GM19025 (cell line): ENCODE data around the gene SOX8.

Experiments
- ATAC-seq: cut with Tn5 transposase; IDR thresholded peaks from one replicate; pipeline ENCODE4 v1.9.1; 2021; ENCODE audit warnings: mild to moderate bottlenecking, low read depth, moderate library complexity; ENCODE audit not compliant: unreplicated experiment

SOX8 gene

DNA sequence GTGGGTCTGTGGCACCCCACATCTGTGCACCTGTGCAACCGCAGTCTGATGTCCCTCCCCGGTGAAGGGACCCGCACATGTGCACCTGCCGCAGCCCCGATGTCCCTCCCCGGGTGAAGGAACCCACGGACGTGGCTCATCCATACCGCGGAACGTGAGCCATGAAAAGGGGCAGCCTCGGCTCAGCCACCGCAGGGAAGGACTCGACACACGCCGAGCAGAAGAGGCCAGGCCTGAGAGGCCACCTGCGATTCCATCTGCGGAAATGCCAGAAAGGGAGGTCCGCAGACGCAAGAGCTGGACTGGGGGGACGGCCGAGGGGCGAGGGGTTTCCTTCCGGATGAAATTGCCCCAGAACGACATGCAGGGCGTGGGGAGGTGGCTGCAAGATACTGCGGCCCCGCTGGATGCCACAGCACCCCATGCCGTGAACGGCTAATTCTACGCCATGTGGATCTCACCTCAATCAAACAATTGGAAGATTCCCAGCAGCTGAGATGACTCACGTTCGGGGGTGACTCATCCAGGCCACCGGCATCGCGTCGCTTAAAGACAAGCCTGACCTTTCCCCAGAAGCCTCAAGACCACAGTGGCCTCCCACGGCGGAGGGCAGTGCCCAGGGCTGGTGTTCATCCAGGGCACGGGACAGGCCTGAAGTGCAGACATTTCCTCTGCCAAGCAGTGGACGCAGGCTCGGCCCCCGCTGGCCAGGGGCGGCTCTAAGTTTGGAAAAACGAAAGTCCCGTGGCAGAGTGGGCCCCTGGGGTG lies 21.0 kb downstream of the SOX8 start:
- ATAC-seq = no peak

DNA sequence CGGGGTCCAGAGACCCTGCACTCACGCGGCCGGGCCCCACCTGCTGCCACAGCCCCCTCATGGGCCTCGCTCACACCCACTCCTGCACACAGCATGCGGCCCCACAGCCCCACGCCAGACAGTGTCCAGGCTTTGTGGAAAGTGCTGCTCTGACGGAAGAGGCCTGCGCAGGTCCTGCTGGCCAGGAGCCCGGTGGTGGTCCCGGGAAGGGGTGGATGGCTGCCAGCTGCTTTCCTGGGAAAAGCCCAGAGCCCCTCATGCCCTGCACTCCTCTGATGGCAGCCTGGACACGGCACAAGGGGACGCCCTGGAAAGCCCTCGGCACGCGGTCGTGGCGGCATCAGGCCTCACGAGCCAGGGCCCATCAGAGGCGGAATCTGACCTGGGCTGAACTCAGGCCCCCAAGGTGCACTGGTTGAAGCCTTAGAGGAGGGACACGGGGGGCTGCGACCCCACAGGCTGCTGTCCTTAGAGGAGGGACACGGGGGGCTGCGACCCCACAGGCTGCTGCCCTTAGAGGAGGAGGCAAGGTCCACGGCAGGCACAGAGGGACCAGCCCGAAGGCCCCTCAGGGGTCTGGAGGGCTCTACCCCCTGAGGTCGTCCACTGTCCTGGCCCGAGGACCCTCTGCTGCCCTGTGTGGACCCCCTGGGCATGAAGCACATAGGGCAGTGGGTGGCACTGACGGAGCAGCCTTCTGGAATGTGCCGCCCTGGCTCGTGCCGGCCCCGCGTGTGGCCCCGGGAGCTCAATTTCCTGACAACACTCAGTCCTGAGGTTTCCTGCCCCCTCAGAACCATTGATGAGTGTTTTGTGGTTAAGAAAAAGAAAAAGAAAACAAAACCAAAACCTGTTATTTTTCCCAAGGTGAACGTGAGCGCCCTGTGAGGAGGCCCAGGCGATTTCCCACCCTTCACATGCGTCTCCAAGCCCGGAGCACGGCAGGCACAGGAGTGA lies 22.1 kb downstream of the SOX8 start:
- no peak for ATAC-seq

DNA sequence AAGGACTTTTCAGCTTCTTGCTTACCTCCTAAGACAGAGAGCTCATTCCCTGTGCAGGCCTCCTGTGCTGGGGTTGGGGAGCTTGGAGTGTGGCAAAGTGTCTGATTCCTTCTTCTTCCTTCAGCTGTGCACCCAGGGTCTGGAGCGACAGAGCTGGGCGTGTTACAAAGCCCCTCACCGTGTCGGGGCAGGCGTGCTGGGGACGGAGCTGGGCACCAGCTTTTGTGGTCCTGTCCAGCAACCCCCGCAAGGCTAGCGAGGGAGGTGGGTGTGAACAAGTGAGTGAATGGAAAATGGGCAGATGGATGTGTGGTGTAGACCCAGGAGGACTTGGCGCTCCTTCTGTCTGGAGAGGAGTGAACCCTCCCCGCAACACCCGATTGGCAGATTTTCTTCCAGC lies 23.7 kb downstream of the SOX8 start:
- ATAC-seq = no peak

DNA sequence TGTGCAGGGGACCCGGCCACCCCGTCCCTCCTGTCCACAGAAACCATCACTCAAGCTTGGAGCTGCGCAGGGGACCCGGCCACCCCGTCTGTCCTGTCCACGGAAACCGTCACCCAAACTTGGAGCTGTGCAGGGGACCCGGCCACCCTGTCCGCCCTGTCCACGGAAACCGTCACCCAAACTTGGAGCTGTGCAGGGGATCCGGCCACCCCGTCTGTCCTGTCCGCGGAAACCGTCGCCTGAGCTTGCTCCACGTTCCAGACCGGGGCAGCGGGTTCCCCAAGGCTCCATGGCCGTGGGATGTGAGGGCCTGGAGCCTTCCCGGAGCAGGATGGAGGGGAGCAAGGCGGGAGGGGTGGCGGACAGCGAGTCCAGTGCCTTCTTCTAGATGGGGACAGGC lies 25.2 kb downstream of the SOX8 start:
- no peak for ATAC-seq

- ATAC-seq = no peak
Observed at GRCh38 chr16:1007284-1007850, 25.8 kb downstream of the SOX8 start.

DNA sequence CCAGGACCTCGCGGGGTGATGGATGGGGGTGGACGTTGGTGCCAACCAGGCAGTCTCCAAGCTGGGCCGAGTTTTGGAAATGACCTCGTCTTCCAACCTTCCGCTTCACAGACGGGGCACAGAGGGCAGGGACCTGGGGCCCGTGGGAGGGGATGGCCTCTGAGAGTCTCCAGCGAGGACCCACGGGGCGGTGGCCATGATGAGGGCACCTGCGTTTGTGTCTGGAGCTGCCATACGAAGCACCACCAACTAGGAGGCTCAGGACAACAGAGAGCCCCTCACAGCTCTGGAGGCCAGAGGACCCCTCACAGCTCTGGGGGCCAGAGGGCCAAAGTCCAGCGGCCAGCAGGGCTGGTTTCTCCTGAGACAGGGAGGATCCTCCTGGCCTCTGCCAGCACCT lies 26.5 kb downstream of the SOX8 start:
- no peak for ATAC-seq

GRCh38 chr16:1009358-1010150 lies 28.0 kb downstream of the SOX8 start:
- ATAC-seq = no peak

GRCh38 chr16:1010251-1010650 lies 28.7 kb downstream of the SOX8 start:
- no peak for ATAC-seq

- ATAC-seq = no peak
Observed at GRCh38 chr16:1010815-1011214, 29.2 kb downstream of the SOX8 start.

GRCh38 chr16:1011316-1012082 lies 29.9 kb downstream of the SOX8 start:
- ATAC-seq = no peak

GRCh38 chr16:1012135-1012534 lies 30.6 kb downstream of the SOX8 start:
- no peak for ATAC-seq

DNA sequence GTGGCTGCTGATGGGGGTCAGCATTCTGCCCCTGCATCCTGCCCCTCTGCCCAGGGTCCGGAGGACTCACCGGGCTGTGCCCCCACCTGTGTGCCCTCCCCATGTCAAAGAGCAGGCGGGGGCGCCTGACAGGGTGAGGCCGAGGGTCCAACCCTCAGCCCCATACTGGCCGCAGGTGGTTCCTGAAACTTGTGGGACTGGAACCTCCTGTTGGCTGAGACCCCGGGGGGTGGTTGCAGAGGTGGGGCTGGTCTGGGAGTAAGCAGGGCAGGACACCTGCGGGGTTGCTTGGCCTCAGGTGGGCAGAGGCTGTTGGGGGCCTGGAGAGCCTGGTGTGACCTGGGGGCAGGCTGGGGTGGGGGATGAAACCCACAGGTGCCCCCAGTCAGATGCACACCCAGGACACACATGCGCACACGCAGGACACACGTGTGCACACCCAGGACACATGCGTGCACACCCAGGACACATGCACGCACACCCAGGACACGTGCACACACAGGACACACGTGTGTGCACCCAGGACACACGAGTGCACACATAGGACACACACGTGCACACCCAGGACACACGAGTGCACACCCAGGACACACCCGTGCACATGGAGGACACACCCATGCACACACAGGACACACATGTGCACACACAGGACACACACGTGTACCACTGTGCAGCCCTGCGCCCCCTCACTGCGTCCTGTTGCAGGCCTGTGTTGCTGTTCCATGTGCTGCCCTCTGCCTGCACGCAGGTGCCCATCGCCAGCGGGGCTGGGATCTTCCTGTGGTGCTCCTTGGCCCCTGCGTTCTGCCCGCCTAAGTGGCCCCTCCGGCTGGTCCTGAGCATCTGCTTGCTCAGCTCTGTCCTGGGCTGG lies 31.4 kb downstream of the SOX8 start:
- no peak for ATAC-seq

DNA sequence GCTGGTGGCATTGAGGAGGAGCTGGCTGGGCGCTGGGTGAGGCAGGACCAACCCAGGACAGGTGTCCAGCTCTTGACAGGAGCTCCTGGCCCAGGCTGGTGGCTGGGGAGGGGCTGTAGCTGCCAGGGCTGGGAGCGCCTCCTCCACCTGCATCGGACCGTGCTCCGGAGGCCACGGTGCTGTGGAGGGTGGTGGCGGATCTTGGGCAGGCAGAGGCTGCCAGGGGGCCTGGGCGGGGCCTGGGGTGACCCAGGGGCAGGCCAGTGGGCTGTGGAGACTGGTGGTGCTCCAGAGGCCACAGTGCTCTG lies 32.0 kb downstream of the SOX8 start:
- no peak for ATAC-seq

GRCh38 chr16:1014221-1014620 lies 32.7 kb downstream of the SOX8 start:
- no peak for ATAC-seq

DNA sequence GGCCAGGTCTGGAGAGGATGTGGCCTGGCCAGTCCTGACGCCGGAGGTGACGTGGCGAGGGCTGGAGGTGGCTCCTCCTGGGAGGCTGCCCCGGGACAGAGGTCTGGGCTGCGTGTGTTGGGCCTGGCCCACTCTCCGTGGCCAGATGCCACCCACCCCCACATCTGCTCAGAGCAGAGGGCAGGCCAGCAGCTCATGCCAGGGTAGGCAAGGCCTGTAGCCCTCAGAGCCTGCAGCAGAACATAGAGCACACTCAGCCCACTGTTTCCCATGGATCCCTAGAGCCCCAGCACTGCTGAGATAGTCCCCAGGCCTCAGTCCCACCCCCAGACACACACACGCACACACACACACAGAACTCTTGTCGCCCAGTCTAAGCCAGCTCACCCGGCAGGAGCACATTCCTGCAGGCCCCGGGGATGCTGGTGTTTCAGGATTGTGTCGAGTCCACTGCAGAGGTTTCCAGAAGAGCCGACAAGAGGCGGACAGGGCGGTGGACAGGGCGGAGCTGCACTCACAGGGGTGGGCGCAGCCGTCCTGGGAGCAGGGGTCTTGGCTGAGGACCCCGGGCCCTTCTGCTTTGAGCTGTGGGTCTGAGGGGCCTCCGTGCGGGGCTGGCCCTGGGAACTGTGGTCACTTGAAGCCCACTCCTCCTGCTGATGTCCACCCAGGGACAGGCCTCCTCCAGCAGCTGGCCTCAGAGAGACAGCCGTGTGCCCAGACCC lies 33.4 kb downstream of the SOX8 start:
- ATAC-seq = no peak

GRCh38 chr16:1018447-1019198 lies 37.1 kb downstream of the SOX8 start:
- no peak for ATAC-seq

GRCh38 chr16:1019231-1020090 lies 37.9 kb downstream of the SOX8 start:
- no peak for ATAC-seq
